ENCODE measurements around the gene KHDRBS2.

- TF ChIP-seq, protein P1, sequence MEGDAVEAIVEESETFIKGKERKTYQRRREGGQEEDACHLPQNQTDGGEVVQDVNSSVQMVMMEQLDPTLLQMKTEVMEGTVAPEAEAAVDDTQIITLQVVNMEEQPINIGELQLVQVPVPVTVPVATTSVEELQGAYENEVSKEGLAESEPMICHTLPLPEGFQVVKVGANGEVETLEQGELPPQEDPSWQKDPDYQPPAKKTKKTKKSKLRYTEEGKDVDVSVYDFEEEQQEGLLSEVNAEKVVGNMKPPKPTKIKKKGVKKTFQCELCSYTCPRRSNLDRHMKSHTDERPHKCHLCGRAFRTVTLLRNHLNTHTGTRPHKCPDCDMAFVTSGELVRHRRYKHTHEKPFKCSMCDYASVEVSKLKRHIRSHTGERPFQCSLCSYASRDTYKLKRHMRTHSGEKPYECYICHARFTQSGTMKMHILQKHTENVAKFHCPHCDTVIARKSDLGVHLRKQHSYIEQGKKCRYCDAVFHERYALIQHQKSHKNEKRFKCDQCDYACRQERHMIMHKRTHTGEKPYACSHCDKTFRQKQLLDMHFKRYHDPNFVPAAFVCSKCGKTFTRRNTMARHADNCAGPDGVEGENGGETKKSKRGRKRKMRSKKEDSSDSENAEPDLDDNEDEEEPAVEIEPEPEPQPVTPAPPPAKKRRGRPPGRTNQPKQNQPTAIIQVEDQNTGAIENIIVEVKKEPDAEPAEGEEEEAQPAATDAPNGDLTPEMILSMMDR (conservative IDR thresholded peaks at IDR 0.05; ENCODE audit: low read depth, low read length) = no peak
- no peak for TF ChIP-seq RCOR1 (IDR thresholded peaks at IDR 0.05; ENCODE audit: insufficient replicate concordance, low read length)
Observed at GRCh38 chr6:61940919-61941318, 345.1 kb downstream of the KHDRBS2 start.

Measured in IMR-90 (cell line).